ENCODE measurements around the gene ABCG4. TPM values are rescaled to one million over a fixed set of nuclear protein-coding genes. Genes with fewer than 3 reads are reported as not detected.

ABCG4 gene
- total RNA-seq, 3 donors from 2014 or later = 0.16 TPM; not detected in 2

- H3K27ac ChIP-seq = peak overlapping the region; percentile 94 to 97
- peak; percentile 45 to 53 for DNase-seq (ENCODE audit: low spot score in 2 of 2)
- H3K36me3 ChIP-seq = no peaks in the 10 kb centered on the region
- peak overlapping the region; percentile 80 to 90 (median 89) for H3K4me3 ChIP-seq
- H3K9me3 ChIP-seq = no peaks in the 10 kb centered on the region
- no peaks in the 10 kb centered on the region for H3K4me1 ChIP-seq
- intact Hi-C loops (cut with DNase I; ENCODE audit: low total_unique reads) = no loop called here
- TF ChIP-seq POLR2A (IDR thresholded peaks at IDR 0.05) (no peak), POLR2AphosphoS5 (IDR thresholded peaks at IDR 0.05) (no peak), CTCF (IDR thresholded peaks at IDR 0.05) (no peak)
- no peaks in the 10 kb centered on the region for H3K27me3 ChIP-seq
Observed at GRCh38 chr11:119206511-119207414, 57.9 kb downstream of the ABCG4 start.

DNA sequence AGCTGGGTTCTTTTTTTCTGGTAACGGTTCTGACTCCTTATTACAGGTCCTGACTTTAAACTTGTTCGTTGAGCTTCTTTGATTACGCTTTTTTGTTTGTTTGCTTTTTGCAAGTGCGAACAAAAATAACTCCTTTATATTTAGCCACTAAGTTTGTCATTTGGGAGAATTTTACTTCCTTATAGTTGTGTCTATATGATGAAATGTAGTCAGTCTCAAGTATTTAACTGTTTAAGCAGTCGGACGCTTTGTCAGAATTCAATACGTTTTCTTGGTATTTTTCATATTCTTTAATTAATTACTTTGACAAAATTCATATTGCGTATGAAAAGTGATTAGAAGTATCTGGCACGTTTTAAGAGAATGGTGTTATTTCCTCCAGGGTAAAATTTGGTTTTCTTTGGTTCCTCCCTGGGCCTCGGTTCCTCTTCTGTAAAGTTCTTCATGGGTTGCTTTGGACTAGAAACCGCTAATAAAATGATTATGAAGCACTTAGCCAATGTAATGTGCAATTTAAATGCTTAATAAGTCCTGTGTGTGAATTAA, 58.6 kb downstream of the ABCG4 start:
- intact Hi-C loops (cut with DNase I; ENCODE audit: low total_unique reads) = no loop called here
- Histone ChIP-seq H3K4me3 (peak overlapping the region; percentile 80 to 90 (median 89)), H3K36me3 (no peaks in the 10 kb centered on the region), H3K27me3 (no peaks in the 10 kb centered on the region), H3K27ac (peak overlapping the region in 1 of 2 donors; percentile 94), H3K9me3 (no peaks in the 10 kb centered on the region), H3K4me1 (no peaks in the 10 kb centered on the region)
- no peak for DNase-seq (ENCODE audit: low spot score in 2 of 2)
- TF ChIP-seq POLR2AphosphoS5 (IDR thresholded peaks at IDR 0.05) (no peak), CTCF (IDR thresholded peaks at IDR 0.05) (no peak), POLR2A (IDR thresholded peaks at IDR 0.05) (no peak)

DNA sequence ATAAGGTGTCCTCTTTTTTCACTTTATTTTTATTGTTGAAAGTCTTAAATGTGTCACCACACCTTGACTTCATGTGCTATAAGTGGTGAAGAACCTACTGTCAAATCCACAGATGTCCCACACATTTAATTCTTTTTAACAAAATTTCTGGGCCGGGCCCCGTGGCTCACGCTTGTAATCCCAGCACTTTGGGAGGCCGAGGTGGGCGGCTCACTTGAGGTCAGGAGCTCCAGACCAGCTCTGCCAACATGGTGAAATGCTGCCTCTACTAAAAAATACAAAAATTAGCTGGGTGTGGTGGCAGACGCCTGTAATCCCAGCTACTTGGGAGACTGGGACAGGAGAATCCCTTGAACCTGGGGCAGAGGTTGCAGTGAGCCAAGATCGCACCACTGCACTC, 60.3 kb downstream of the ABCG4 start:
- Histone ChIP-seq H3K27ac (no peak overlapping the region), H3K27me3 (no peaks in the 10 kb centered on the region), H3K36me3 (no peaks in the 10 kb centered on the region), H3K4me1 (no peaks in the 10 kb centered on the region), H3K9me3 (no peaks in the 10 kb centered on the region), H3K4me3 (no peak overlapping the region)
- intact Hi-C loops (cut with DNase I; ENCODE audit: low total_unique reads) = no loop called here
- TF ChIP-seq CTCF (IDR thresholded peaks at IDR 0.05) = no peak
- TF ChIP-seq POLR2A (IDR thresholded peaks at IDR 0.05) = no peak
- no peak for TF ChIP-seq POLR2AphosphoS5 (IDR thresholded peaks at IDR 0.05)
- no peak for DNase-seq (ENCODE audit: low spot score in 2 of 2)

GRCh38 chr11:119210050-119210449, 61.2 kb downstream of the ABCG4 start:
- H3K4me3 ChIP-seq = no peak overlapping the region
- H3K9me3 ChIP-seq = no peaks in the 10 kb centered on the region
- intact Hi-C loops (cut with DNase I; ENCODE audit: low total_unique reads) = loop anchor here (5.0 kb wide), 1 partner anchor 768 kb away; no protein-coding TSS in a partner anchor
- H3K4me1 ChIP-seq = no peaks in the 10 kb centered on the region
- no peaks in the 10 kb centered on the region for H3K36me3 ChIP-seq
- H3K27me3 ChIP-seq = no peaks in the 10 kb centered on the region
- TF ChIP-seq POLR2A (IDR thresholded peaks at IDR 0.05) (no peak), POLR2AphosphoS5 (IDR thresholded peaks at IDR 0.05) (no peak), CTCF (IDR thresholded peaks at IDR 0.05) (no peak)
- DNase-seq (ENCODE audit: low spot score in 2 of 2) = no peak
- no peak overlapping the region for H3K27ac ChIP-seq

Other genes with a start within 250 kb of the ABCG4 start
- gene BCL9L, start 223.1 kb upstream of the ABCG4 start, total RNA-seq = 10 to 100 TPM; 13.2 to 15.4 (median 13.3) TPM
- gene UPK2, start 192.8 kb upstream of the ABCG4 start, total RNA-seq = not detected
- not detected for gene FOXR1, start 177.3 kb upstream of the ABCG4 start, total RNA-seq
- gene CENATAC, start 150.9 kb upstream of the ABCG4 start, total RNA-seq = 10 to 100 TPM; 42.9 to 75.4 (median 71.1) TPM
- gene RPS25, start 130.7 kb upstream of the ABCG4 start, total RNA-seq = 1,000 to 10,000 TPM; 1,984 to 3,403 (median 2,926) TPM
- gene TRAPPC4, start 130.3 kb upstream of the ABCG4 start, total RNA-seq = 10 to 100 TPM; 52.6 to 63.7 (median 60.0) TPM
- gene SLC37A4, start 118.2 kb upstream of the ABCG4 start, total RNA-seq = 10 to 100 TPM; 21.8 to 25.9 (median 25.3) TPM
- 10 to 100 TPM; 37.0 to 73.7 (median 57.5) TPM for gene HYOU1, start 91.8 kb upstream of the ABCG4 start, total RNA-seq
- gene VPS11, start 81.2 kb upstream of the ABCG4 start, total RNA-seq = 10 to 100 TPM; 38.0 to 53.9 (median 46.6) TPM
- 10 to 100 TPM in 1 of 3 donors, 1 to 10 TPM in 2; 5.6 to 21.6 (median 8.9) TPM for gene HMBS, start 64.2 kb upstream of the ABCG4 start, total RNA-seq
- gene DPAGT1, start 47.2 kb upstream of the ABCG4 start, total RNA-seq = 10 to 100 TPM; 18.4 to 32.5 (median 27.2) TPM
- gene C2CD2L, start 41.7 kb upstream of the ABCG4 start, total RNA-seq = 1 to 10 TPM; 5.1 to 6.9 (median 6.3) TPM
- gene HINFP, start 27.5 kb upstream of the ABCG4 start, total RNA-seq = 10 to 100 TPM; 17.9 to 29.6 (median 29.2) TPM
- gene NLRX1, start 19.7 kb downstream of the ABCG4 start, total RNA-seq = 10 to 100 TPM; 11.5 to 16.1 (median 13.3) TPM
- gene NHERF4, start 36.4 kb downstream of the ABCG4 start, total RNA-seq = 1 to 10 TPM in 2 of 3 donors, under 1 TPM in 1; 0.32 to 2.6 (median 1.2) TPM
- gene CBL, start 57.3 kb downstream of the ABCG4 start, total RNA-seq = 10 to 100 TPM; 13.1 to 17.0 (median 14.3) TPM
- 1,000 to 10,000 TPM in 1 of 3 donors, 100 to 1,000 TPM in 2; 170 to 1,725 (median 408) TPM for gene MCAM, start 168.1 kb downstream of the ABCG4 start, total RNA-seq
- gene RNF26, start 185.5 kb downstream of the ABCG4 start, total RNA-seq = 10 to 100 TPM in 1 of 3 donors, 1 to 10 TPM in 2; 8.8 to 11.2 (median 9.7) TPM
- gene C1QTNF5, start 191.8 kb downstream of the ABCG4 start, total RNA-seq = 10 to 100 TPM; 14.3 to 55.0 (median 38.0) TPM
- gene MFRP, start 197.7 kb downstream of the ABCG4 start, total RNA-seq = under 1 TPM in 1 of 3 donors, not detected in 2; 0.16 TPM
- gene USP2, start 232.6 kb downstream of the ABCG4 start, total RNA-seq = 1 to 10 TPM in 2 of 3 donors, under 1 TPM in 1; 0.48 to 3.8 (median 2.0) TPM